ENCODE data around the gene ARSI. TPM values are rescaled to one million over a fixed set of nuclear protein-coding genes. Genes with fewer than 3 reads are reported as not detected.
A peak's percentile ranks its signal among the peaks of the same experiment; 100 is the strongest.

The ARSI gene
- polyA plus RNA-seq, 2 of the 4 experiments (the other 2 are of a cell fraction) = 2.9 to 22.0 TPM

DNA sequence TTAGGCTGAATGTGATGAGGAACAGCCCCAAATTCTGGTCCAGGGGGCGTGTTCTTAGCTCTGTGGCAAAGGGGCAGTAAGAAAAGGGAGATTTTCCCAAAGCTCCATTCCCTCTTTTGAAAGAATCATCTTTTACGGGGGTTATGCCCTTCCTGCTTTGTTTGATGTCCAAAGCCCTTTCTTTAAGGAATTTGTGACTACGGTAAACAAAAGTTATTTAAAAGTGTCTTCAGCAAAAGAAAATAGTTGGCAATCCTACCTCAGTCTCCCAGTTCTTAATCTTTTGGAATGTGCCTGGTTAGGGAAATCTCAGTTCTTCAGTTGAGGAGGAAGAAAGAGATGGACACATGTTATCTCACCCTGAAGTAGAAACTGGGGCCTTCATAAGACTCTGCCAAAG is 24.4 kb upstream of the ARSI start (continued):
- TF ChIP-seq, protein P1, sequence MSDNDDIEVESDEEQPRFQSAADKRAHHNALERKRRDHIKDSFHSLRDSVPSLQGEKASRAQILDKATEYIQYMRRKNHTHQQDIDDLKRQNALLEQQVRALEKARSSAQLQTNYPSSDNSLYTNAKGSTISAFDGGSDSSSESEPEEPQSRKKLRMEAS (IDR thresholded peaks at IDR 0.05) = no peak
- TF ChIP-seq, protein P2, sequence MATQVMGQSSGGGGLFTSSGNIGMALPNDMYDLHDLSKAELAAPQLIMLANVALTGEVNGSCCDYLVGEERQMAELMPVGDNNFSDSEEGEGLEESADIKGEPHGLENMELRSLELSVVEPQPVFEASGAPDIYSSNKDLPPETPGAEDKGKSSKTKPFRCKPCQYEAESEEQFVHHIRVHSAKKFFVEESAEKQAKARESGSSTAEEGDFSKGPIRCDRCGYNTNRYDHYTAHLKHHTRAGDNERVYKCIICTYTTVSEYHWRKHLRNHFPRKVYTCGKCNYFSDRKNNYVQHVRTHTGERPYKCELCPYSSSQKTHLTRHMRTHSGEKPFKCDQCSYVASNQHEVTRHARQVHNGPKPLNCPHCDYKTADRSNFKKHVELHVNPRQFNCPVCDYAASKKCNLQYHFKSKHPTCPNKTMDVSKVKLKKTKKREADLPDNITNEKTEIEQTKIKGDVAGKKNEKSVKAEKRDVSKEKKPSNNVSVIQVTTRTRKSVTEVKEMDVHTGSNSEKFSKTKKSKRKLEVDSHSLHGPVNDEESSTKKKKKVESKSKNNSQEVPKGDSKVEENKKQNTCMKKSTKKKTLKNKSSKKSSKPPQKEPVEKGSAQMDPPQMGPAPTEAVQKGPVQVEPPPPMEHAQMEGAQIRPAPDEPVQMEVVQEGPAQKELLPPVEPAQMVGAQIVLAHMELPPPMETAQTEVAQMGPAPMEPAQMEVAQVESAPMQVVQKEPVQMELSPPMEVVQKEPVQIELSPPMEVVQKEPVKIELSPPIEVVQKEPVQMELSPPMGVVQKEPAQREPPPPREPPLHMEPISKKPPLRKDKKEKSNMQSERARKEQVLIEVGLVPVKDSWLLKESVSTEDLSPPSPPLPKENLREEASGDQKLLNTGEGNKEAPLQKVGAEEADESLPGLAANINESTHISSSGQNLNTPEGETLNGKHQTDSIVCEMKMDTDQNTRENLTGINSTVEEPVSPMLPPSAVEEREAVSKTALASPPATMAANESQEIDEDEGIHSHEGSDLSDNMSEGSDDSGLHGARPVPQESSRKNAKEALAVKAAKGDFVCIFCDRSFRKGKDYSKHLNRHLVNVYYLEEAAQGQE (IDR thresholded peaks at IDR 0.05) = no peak
- no peak for TF ChIP-seq POLR2A (IDR thresholded peaks at IDR 0.05; ENCODE audit: low read length)
- no peak for TF ChIP-seq ZFP36 (IDR thresholded peaks at IDR 0.05; ENCODE audit: borderline replicate concordance, partially characterized antibody)

DNA sequence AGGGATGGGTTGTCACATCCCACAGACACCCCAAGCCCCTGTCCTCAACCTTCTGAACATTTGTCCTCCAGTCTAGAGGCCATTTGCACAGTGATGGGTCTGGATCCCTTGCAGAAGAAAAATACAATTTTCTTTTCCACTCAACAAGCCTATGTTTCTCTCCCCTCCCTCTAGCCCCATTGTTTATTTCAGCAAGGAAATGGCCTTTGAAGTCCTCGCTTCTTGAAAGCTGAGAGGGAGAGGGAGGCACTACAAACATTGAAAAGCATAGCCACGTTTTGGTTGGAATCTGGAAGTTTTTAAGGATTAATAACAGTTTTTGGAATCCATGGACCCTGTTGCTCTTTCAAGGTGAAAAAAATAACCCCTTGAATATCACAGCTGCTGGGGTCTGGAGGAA is 24.0 kb upstream of the ARSI start:
- 63% methylated on average over 2 of the region's 2 CpGs for WGBS (ENCODE audit: missing lambda C conversion rate)
- no peaks in the 10 kb centered on the region for H3K9me3 ChIP-seq
- no peak overlapping the region for H3K4me3 ChIP-seq
- ATAC-seq (no peak), DNase-seq (ENCODE audit: low read depth in 1 of 2, low spot score in 1 of 2) (no peak), FAIRE-seq (no peak)
- peak overlapping the region in 1 of 2 experiments; percentile 43; a peak in 2 of 6 replicates for H3K27ac ChIP-seq
- H3K4me1 ChIP-seq = peaks cover 9% of the 10 kb centered on the region
- no peak for TF ChIP-seq BHLHE40 (IDR thresholded peaks at IDR 0.05; ENCODE audit: low read depth, low read length)
- TF ChIP-seq, protein P3, sequence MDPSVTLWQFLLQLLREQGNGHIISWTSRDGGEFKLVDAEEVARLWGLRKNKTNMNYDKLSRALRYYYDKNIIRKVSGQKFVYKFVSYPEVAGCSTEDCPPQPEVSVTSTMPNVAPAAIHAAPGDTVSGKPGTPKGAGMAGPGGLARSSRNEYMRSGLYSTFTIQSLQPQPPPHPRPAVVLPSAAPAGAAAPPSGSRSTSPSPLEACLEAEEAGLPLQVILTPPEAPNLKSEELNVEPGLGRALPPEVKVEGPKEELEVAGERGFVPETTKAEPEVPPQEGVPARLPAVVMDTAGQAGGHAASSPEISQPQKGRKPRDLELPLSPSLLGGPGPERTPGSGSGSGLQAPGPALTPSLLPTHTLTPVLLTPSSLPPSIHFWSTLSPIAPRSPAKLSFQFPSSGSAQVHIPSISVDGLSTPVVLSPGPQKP (IDR thresholded peaks at IDR 0.05; ENCODE audit: low read depth, low read length) = no peak
- no peak for TF ChIP-seq POLR2A (IDR thresholded peaks at IDR 0.05; ENCODE audit: low read length)
- no peak for TF ChIP-seq RFX5 (IDR thresholded peaks at IDR 0.05)
- no peak for TF ChIP-seq FOSB (CRISPR knock-in tag; IDR thresholded peaks at IDR 0.05)
- no peak for TF ChIP-seq PHF8 (IDR thresholded peaks at IDR 0.05; ENCODE audit: borderline replicate concordance, low read depth)
- TF ChIP-seq MYC (IDR thresholded peaks at IDR 0.05; ENCODE audit: borderline replicate concordance, low read length) = no peak
- TF ChIP-seq MAZ (IDR thresholded peaks at IDR 0.05; ENCODE audit: borderline replicate concordance, low read depth, low read length) = no peak
- TF ChIP-seq, protein P4, sequence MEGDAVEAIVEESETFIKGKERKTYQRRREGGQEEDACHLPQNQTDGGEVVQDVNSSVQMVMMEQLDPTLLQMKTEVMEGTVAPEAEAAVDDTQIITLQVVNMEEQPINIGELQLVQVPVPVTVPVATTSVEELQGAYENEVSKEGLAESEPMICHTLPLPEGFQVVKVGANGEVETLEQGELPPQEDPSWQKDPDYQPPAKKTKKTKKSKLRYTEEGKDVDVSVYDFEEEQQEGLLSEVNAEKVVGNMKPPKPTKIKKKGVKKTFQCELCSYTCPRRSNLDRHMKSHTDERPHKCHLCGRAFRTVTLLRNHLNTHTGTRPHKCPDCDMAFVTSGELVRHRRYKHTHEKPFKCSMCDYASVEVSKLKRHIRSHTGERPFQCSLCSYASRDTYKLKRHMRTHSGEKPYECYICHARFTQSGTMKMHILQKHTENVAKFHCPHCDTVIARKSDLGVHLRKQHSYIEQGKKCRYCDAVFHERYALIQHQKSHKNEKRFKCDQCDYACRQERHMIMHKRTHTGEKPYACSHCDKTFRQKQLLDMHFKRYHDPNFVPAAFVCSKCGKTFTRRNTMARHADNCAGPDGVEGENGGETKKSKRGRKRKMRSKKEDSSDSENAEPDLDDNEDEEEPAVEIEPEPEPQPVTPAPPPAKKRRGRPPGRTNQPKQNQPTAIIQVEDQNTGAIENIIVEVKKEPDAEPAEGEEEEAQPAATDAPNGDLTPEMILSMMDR (IDR thresholded peaks at IDR 0.05) = no peak
- no peak for TF ChIP-seq EP300 (IDR thresholded peaks at IDR 0.05)
- TF ChIP-seq HOXA7 (CRISPR knock-in tag; IDR thresholded peaks at IDR 0.05) = no peak
- TF ChIP-seq, protein P5, sequence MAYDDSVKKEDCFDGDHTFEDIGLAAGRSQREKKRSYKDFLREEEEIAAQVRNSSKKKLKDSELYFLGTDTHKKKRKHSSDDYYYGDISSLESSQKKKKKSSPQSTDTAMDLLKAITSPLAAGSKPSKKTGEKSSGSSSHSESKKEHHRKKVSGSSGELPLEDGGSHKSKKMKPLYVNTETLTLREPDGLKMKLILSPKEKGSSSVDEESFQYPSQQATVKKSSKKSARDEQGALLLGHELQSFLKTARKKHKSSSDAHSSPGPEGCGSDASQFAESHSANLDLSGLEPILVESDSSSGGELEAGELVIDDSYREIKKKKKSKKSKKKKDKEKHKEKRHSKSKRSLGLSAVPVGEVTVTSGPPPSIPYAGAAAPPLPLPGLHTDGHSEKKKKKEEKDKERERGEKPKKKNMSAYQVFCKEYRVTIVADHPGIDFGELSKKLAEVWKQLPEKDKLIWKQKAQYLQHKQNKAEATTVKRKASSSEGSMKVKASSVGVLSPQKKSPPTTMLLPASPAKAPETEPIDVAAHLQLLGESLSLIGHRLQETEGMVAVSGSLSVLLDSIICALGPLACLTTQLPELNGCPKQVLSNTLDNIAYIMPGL (CRISPR knock-in tag; IDR thresholded peaks at IDR 0.05; ENCODE audit: borderline replicate concordance) = no peak
- TF ChIP-seq, protein P6, sequence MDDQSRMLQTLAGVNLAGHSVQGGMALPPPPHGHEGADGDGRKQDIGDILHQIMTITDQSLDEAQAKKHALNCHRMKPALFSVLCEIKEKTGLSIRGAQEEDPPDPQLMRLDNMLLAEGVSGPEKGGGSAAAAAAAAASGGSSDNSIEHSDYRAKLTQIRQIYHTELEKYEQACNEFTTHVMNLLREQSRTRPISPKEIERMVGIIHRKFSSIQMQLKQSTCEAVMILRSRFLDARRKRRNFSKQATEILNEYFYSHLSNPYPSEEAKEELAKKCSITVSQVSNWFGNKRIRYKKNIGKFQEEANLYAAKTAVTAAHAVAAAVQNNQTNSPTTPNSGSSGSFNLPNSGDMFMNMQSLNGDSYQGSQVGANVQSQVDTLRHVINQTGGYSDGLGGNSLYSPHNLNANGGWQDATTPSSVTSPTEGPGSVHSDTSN (IDR thresholded peaks at IDR 0.05) = no peak
- ChIA-PET POLR2A (no interaction called here), CTCF (interaction anchor here (1.3 to 2.1 kb wide), 5 partner anchors 8 to 39 kb away, joined by 5 to 10 read pairs (median 6); partner anchors contain the start of gene ARSI)
- no peak overlapping the region for H3K4me2 ChIP-seq
